ENCODE measurements around the gene EYA4. TPM values are rescaled to one million over a fixed set of nuclear protein-coding genes. Genes with fewer than 3 reads are reported as not detected.

EYA4 gene
- total and polyA plus RNA-seq, 2 donors (not counting 3 experiments of a cell fraction or from before 2014, with no cell fraction given), result not detected

DNA sequence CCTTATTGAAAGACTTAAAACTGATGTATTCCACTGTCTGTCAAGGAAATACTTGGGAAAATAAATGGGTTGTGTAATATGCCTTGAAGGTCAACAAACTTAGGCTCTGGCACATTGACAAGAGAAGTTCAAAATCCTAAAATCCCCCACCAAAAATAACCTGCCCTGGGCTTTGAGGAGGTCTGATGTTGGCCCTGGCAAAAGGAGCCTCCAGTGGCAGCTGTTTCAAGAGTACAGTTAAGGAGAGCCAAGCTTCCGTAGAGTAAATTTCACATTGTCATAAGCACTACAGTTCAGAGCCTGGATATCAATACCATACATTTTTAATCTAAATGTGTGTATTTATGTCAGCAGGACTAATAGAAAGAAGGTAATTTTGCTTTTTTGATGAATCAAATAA, 282.7 kb downstream of the EYA4 start:
- H3K9me3 ChIP-seq (replicated peaks; ENCODE audit: control insufficient read depth, insufficient read depth, low read length), result no peaks in the 10 kb centered on the region
- no peaks in the 10 kb centered on the region for H3K4me1 ChIP-seq (ENCODE audit: control insufficient read depth, extremely low read depth, insufficient read depth, low read length)
- ChIA-PET POLR2A (no interaction called here), CTCF (no interaction called here)
- H3K9ac ChIP-seq (replicated peaks; ENCODE audit: extremely low read depth, insufficient read depth, low read length), result no peak overlapping the region
- H3K27me3 ChIP-seq (ENCODE audit: control insufficient read depth in 2 of 2, insufficient read depth in 2 of 2, low read length in 2 of 2), result peaks cover 0 to 8% of the 10 kb centered on the region in 2 experiments
- H3K36me3 ChIP-seq (ENCODE audit: control insufficient read depth in 2 of 2, extremely low read depth in 1 of 2, insufficient read depth in 2 of 2, low read length in 2 of 2), result no peaks in the 10 kb centered on the region
- no peak overlapping the region for H2AFZ ChIP-seq (ENCODE audit: low read depth, low read length)
- dilution Hi-C loops (cut with MboI; ENCODE audit: extremely low pct_ligation_motif_present, low sequenced_read_pairs), result no loop called here
- H3K27ac ChIP-seq (ENCODE audit: insufficient read depth, low read depth, low read length), result no peak overlapping the region
- H3K9me1 ChIP-seq (replicated peaks; ENCODE audit: control insufficient read depth, extremely low read depth, insufficient read depth, low read length), result no peaks in the 10 kb centered on the region
- intact Hi-C loops (cut with micrococcal nuclease), result no loop called here
- FAIRE-seq (no peak), DNase-seq (ENCODE audit: low read depth, low spot score) (no peak)
- no peak overlapping the region for H3K4me2 ChIP-seq (ENCODE audit: insufficient read depth, low read length)
- TF ChIP-seq, protein P1, sequence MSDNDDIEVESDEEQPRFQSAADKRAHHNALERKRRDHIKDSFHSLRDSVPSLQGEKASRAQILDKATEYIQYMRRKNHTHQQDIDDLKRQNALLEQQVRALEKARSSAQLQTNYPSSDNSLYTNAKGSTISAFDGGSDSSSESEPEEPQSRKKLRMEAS (IDR thresholded peaks at IDR 0.05; ENCODE audit: insufficient read depth, insufficient read length), result no peak
- TF ChIP-seq CTCF (IDR thresholded peaks at IDR 0.05; ENCODE audit: extremely low read depth in 1 of 2, insufficient read depth in 1 of 2, low read depth in 1 of 2, low read length in 2 of 2) (no peak), POLR2AphosphoS5 (IDR thresholded peaks at IDR 0.05; ENCODE audit: insufficient read depth, low read depth, low read length) (no peak), JUN (IDR thresholded peaks at IDR 0.05; ENCODE audit: borderline replicate concordance, insufficient read depth, insufficient read length, low read depth) (no peak), FOS (IDR thresholded peaks at IDR 0.05; ENCODE audit: borderline replicate concordance, insufficient read depth, low read length) (no peak), MYC (IDR thresholded peaks at IDR 0.05; ENCODE audit: low read depth, low read length) (no peak), GATA2 (IDR thresholded peaks at IDR 0.05; ENCODE audit: insufficient read depth, insufficient read length, low read depth, low read length) (no peak), POLR2A (IDR thresholded peaks at IDR 0.05; ENCODE audit: low read depth, low read length) (no peak), EZH2 (IDR thresholded peaks at IDR 0.05; ENCODE audit: borderline replicate concordance, low read depth, low read length, severe bottlenecking) (no peak)
- BruUV-seq (replicated peaks), result no TSS peak
- H3K4me3 ChIP-seq (replicated peaks in 1 of 3; ENCODE audit: insufficient read depth in 1 of 3, low read depth in 1 of 3, low read length in 3 of 3), result no peak overlapping the region
- H3K79me2 ChIP-seq (ENCODE audit: control insufficient read depth, insufficient read depth, low read length), result no peaks in the 10 kb centered on the region
- no peaks in the 10 kb centered on the region for H4K20me1 ChIP-seq (replicated peaks; ENCODE audit: control insufficient read depth, extremely low read depth, insufficient read depth, low read length)
